ENCODE results near the gene PFN4.

PFN4 gene

DNA sequence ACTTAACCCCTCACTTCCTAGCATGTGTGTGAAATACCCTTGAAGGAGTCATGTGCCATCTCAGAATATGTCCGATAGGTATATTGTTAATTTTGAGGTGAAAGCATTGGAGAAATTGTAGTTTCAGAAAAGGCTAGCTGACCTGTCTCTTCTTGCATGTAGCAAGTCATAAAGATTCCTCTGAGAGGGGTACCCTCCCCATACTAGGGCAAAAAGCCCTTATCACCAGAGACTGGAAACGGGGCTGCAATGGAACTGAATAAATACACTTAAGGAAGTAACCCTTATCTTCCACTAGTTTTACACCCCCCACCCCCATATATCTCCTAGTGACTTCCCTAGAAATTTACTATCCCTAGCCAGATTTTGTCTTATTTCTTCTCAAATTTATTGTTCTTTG is 45.3 kb downstream of the PFN4 start:
- DNase-seq (ENCODE audit: low read depth in 2 of 2) = no peak

DNA sequence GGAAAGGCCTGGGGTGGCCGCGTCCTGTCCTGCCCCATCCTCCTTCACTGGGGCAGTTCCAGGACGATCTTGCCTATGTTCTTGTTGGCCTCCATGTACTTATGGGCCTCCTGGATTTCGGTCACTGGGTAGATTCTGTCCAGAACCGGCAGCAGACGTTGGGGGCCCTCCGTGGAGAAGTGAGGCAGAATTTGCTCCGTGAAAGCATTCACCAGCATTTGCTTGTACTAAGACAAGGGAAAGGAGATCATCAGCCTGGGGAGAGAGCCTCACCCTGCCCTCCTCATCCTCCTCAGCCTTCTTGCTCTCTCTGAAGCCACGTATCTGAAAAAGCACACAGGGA is 45.6 kb downstream of the PFN4 start:
- DNase-seq (ENCODE audit: low read depth in 2 of 2) = no peak

DNA sequence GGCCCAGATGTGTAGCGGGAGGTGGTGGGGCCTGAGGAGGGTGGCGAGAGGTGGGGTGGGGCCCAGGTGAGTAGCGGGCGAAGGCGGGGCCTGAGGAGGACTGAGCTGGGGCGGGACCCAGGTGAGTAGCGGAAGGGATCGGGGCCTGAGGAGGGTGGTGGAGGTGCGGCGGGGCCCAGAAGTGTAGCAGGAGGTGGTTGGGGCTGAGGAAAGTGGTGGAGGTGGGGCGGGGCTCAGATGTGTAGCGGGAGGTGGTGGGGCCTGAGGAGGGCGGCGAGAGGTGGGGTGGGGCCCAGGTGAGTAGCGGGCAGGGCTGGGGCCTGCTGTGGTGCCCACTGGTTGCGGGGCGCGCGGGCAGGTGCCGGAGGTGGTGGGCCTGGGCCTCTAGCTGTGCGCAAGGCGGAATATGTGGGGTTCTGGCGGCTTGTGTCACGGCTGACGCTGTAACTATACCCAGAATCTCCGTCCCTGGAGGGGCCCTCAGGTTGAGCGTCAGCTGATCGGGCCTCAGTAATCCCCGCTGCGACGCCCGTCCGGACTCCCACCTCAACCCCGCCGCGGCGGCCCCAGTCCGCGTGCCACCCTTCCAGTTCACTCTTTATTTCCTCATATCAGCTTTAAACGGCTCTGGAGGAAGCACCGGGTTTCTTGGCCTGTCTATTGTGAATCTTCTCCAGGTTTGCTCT is 46.1 kb downstream of the PFN4 start:
- DNase-seq (ENCODE audit: low read depth in 2 of 2) = no peak

DNA sequence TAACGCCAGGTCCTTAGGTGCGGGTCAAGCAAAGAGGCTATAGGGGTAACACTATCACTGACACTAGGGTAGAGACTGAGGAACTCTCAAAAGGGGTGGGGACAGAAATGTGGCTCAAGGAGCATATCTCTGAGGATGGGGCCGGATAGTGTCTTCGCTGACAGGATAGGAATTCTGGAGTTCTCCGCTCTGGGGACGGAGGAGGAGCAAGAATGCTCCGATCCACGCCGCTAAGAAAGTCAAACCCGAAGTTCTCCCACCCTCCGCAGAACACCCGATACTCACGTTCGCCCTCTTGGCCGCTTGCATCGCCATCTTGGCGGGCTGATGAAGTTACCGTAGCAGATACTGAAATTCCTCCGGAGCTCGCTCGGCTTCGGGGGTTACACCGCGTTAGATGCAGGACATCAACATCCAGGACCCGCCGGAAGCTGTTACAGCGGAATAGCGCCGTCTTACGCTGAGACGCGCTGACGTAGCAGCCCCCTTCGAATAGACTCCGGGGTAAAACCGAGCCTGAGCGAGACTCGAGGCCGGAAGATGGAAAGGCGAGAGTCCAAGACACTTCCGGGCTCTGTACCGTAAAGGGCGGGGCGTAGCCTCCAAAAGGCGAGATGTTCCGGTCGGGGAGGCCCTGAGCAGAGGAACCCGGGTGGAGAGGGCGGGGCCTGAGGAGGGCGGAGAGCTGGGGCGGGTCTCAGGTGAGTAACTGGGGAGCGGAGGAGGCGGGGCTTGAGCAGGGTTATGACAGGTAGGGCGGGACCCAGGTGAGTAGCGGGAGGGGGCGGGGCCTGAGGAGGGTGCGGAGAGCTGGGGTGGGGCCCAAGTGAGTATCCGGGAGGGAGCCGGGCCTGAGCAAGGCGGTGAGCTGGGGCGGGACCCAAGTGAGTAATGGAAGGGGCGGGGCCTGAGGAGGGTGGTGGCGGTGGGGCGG is 47.0 kb downstream of the PFN4 start, which contains the start of gene SF3B6:
SF3B6 (minus strand) TSS at position 412 of the 934 bp plus-strand sequence; CDS start at position 315, 97 bp downstream.
- peak; percentile 96 to 100 for DNase-seq (ENCODE audit: low read depth in 2 of 2)

DNA sequence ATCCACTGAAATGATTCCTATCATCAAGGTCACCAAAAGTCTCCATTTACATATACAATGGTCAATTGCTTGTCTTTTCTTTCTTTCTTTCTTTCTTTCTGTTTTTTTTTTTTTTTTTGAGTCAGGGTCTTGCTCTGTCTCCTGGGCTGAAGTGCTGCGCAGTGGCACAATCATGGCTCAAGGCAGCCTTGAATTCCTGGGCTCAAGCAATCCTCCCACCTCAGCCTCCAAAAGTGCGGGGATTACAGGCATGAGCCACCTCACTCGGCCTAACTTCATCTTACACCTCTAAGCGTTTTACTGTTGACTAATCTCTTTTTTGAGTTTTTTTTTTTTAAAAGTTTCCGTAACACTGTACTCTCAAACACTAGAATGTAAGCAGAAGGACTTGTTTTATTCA is 47.9 kb downstream of the PFN4 start:
- no peak for DNase-seq (ENCODE audit: low read depth in 2 of 2)

DNA sequence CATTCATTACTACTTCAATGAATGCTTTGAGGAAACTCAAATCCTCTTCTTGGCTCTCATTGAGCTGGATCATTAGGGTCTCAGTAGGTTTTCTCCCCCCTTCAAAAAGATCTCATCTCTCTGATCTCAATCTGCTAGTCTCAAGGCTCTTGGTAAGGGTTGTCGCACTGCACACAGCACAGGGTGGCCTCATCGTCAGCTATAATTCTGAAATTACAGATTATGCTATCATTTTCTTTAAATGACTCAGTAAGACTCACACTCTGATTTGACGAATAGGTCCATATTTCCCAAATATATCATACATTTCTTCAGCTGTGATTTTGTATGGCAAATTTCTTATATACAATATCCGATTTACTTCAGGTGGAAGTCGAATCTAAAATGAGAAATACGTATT is 49.3 kb downstream of the PFN4 start:
- no peak for DNase-seq (ENCODE audit: low read depth in 2 of 2)

DNA sequence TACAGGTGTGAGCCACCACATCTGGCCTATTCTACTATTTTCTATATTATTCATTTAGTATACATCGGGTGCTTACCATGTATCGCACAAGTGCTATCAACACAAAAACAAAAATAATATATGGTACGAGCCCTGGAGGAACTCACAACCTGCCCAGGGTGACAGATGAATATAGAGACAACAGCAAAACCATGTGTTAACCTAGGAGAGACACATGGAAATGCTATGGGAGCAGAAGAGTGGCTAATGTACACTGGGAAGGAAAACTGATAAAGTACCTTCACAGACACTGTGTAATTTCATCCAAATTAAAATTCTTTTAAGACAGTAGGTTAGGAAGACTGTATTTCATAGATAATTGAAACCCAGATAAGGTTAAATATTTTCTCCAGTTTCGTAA is 50.9 kb downstream of the PFN4 start:
- no peak for DNase-seq (ENCODE audit: low read depth in 2 of 2)

DNA sequence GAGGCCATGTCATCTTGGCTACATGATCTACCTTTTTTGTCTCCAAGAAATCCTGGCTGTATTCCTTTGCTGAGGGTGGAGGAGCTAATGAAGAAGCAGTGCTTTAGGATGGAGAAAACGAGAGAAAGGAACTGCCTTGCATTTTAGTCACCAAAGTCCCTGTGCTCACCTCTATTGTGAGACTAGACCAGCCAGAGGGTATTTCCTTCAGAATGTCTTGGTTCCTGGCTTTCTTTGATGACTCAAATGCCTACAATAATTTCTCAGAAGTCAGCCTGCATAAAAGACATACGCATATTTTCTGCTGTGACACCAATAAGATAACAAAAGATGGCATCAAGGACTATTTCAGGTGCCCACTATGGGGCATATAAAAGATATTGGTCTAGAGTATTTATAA is 57.8 kb downstream of the PFN4 start:
- no peak for DNase-seq (ENCODE audit: low read depth in 2 of 2)
